Progenitor cell of endocrine pancreas (in vitro differentiated cells): ENCODE measurements around the gene KEL. TPM values are rescaled to one million over a fixed set of nuclear protein-coding genes. Genes with fewer than 3 reads are reported as not detected.

Experiments
- DNase-seq: peaks from one replicate; pipeline ENCODE4 v3.0.0; 2021; ENCODE audit warnings: low spot score; ENCODE audit not compliant: unreplicated experiment
- H3K27ac Mint-ChIP-seq: 2 replicates; pipeline ENCODE4 v1.8.0; 2021; ENCODE audit warnings: mild to moderate bottlenecking, moderate library complexity, mixed read lengths
- H3K27me3 Mint-ChIP-seq: 2 replicates; pipeline ENCODE4 v1.8.0; 2021; ENCODE audit warnings: mixed read lengths
- H3K36me3 Mint-ChIP-seq: 2 replicates; pipeline ENCODE4 v1.8.0; 2022; ENCODE audit warnings: mixed read lengths; ENCODE audit not compliant: insufficient read depth
- H3K4me1 Mint-ChIP-seq: 2 replicates; pipeline ENCODE4 v1.8.0; 2021; ENCODE audit warnings: low read depth, mixed read lengths
- H3K4me3 Mint-ChIP-seq: 2 replicates; pipeline ENCODE4 v1.8.0; 2021; ENCODE audit warnings: low read depth, mild to moderate bottlenecking, moderate library complexity, mixed read lengths
- H3K9me3 Mint-ChIP-seq: 2 replicates; pipeline ENCODE4 v1.8.0; 2021; ENCODE audit warnings: low read depth, mixed read lengths
- CTCF ChIP-seq: fragments of 200-600 bp; sonication (generic); IDR thresholded peaks from one replicate; pipeline ENCODE4 v1.5.0; 2021; ENCODE audit warnings: antibody characterized with exemption, mild to moderate bottlenecking; ENCODE audit not compliant: unreplicated experiment
- total RNA-seq: library from RNA; stranded (reverse); gene quantifications from 2 replicates; pipeline ENCODE4 v1.2.1, GENCODE V29; 2021

The KEL gene
- total RNA-seq, 1 donor from 2014 or later = 1.7 TPM

GRCh38 chr7:142935941-142936565 is 26.1 kb downstream of the KEL start:
- no peak for TF ChIP-seq CTCF

GRCh38 chr7:142934056-142934455 is 28.1 kb downstream of the KEL start:
- no peak overlapping the region for H3K4me3 Mint-ChIP-seq
- H3K27ac Mint-ChIP-seq = no peak overlapping the region
- TF ChIP-seq CTCF = no peak
- H3K36me3 Mint-ChIP-seq = no peaks in the 10 kb centered on the region
- H3K9me3 Mint-ChIP-seq = no peaks in the 10 kb centered on the region
- H3K27me3 Mint-ChIP-seq = peaks cover 29% of the 10 kb centered on the region
- H3K4me1 Mint-ChIP-seq = peaks cover 5% of the 10 kb centered on the region
- no peak for DNase-seq

More at GRCh38 chr7:142935941-142936565, 26.1 kb downstream of the KEL start:
- H3K4me1 Mint-ChIP-seq = peaks cover 6% of the 10 kb centered on the region
- no peak overlapping the region for H3K4me3 Mint-ChIP-seq
- DNase-seq = no peak
- H3K27ac Mint-ChIP-seq = no peak overlapping the region
- peaks cover 31% of the 10 kb centered on the region for H3K27me3 Mint-ChIP-seq
- no peaks in the 10 kb centered on the region for H3K9me3 Mint-ChIP-seq
- H3K36me3 Mint-ChIP-seq = no peaks in the 10 kb centered on the region

GRCh38 chr7:142933624-142934023 is 28.5 kb downstream of the KEL start, which contains the start of gene TRPV5:
TRPV5 (minus strand) TSS chr7:142933746; CDS start chr7:142933459, 287 bp downstream.
- Mint-ChIP-seq H3K4me3 (no peak within 1 kb of the TSS), H3K27ac (peak within 1 kb of the TSS; percentile 33), H3K27me3 (peaks cover 26% of the 10 kb centered on the region), H3K9me3 (no peaks in the 10 kb centered on the region), H3K36me3 (no peaks in the 10 kb centered on the region), H3K4me1 (peaks cover 5% of the 10 kb centered on the region)
- no peak for DNase-seq
- no peak for TF ChIP-seq CTCF

GRCh38 chr7:142933092-142933475 is 29.1 kb downstream of the KEL start:
- H3K36me3 Mint-ChIP-seq = no peaks in the 10 kb centered on the region

More at GRCh38 chr7:142933092-142933475, 29.1 kb downstream of the KEL start:
- Mint-ChIP-seq H3K27ac (peak overlapping the region; percentile 33), H3K4me1 (peaks cover 5% of the 10 kb centered on the region), H3K27me3 (peaks cover 24% of the 10 kb centered on the region), H3K4me3 (no peak overlapping the region), H3K9me3 (no peaks in the 10 kb centered on the region)
- no peak for TF ChIP-seq CTCF
- DNase-seq = no peak
